Mesenchymal stem cell (in vitro differentiated cells and primary cell): Measurements from ENCODE around the gene ZFYVE28.
A peak's percentile ranks its signal among the peaks of the same experiment; 100 is the strongest.

Experiments used
- DNase-seq: peaks from one replicate; pipeline ENCODE4 v3.0.0-alpha.2; 2013
- H2AFZ ChIP-seq: one replicate; pipeline ENCODE4 v1.6.1; 2013; ENCODE audit warnings: low read depth, mild to moderate bottlenecking, control low read depth, inconsistent platforms, low read length, moderate library complexity
- H2AK5ac ChIP-seq: 2 replicates; pipeline ENCODE4 v1.6.1; 2013; ENCODE audit warnings: low read length, moderate library complexity, mild to moderate bottlenecking, inconsistent platforms; ENCODE audit not compliant: severe bottlenecking
- H2BK120ac ChIP-seq: one replicate; pipeline ENCODE4 v1.6.1; 2013; ENCODE audit warnings: low read depth, mild to moderate bottlenecking, inconsistent platforms, low read length, moderate library complexity
- H2BK12ac ChIP-seq, 2 experiments: one replicate each; pipeline ENCODE4 v1.6.1; 2013; ENCODE audit warnings: inconsistent platforms in 2 of 2, low read length in 2 of 2, mild to moderate bottlenecking in 2 of 2, moderate library complexity in 2 of 2, control low read depth in 1 of 2
- H2BK15ac ChIP-seq: one replicate; pipeline ENCODE4 v1.6.1; 2013; ENCODE audit warnings: mild to moderate bottlenecking, low read depth, inconsistent platforms; ENCODE audit not compliant: poor library complexity, severe bottlenecking
- H2BK5ac ChIP-seq: 2 replicates; pipeline ENCODE4 v1.6.1; 2013; ENCODE audit warnings: low read depth, mild to moderate bottlenecking, low read length, control low read depth, inconsistent platforms; ENCODE audit not compliant: poor library complexity, severe bottlenecking
- H3K14ac ChIP-seq, 2 experiments: one replicate each; pipeline ENCODE4 v1.6.1; 2013; ENCODE audit warnings: inconsistent platforms in 2 of 2, low read length in 2 of 2, control low read depth in 1 of 2, mild to moderate bottlenecking in 1 of 2, moderate library complexity in 1 of 2
- H3K18ac ChIP-seq, 2 experiments: one replicate each; pipeline ENCODE4 v1.6.1; 2013; ENCODE audit warnings: inconsistent platforms in 2 of 2, low read length in 2 of 2, control low read depth in 1 of 2, low read depth in 1 of 2, mild to moderate bottlenecking in 1 of 2
- H3K23ac ChIP-seq, 2 experiments: one replicate each; pipeline ENCODE4 v1.6.1; 2013; ENCODE audit warnings: inconsistent platforms in 2 of 2, low read length in 2 of 2, mild to moderate bottlenecking in 2 of 2, moderate library complexity in 2 of 2, control low read depth in 1 of 2
- H3K27ac ChIP-seq: 2 replicates; pipeline ENCODE4 v1.5.1; 2013; ENCODE audit warnings: mild to moderate bottlenecking, moderate library complexity, low read length, control low read depth, inconsistent platforms; ENCODE audit not compliant: poor library complexity, severe bottlenecking
- H3K27me3 ChIP-seq, 2 experiments: 2 replicates each; pipeline versions ENCODE4 v1.6.1 to v1.7.0; 2013; ENCODE audit warnings: low read length in 2 of 2, mild to moderate bottlenecking in 2 of 2, moderate library complexity in 2 of 2, control low read depth in 1 of 2, inconsistent platforms in 1 of 2; ENCODE audit not compliant: control insufficient read depth in 1 of 2, insufficient read depth in 1 of 2
- H3K36me3 ChIP-seq, 2 experiments: 2 replicates each; pipeline versions ENCODE4 v1.6.1 to v1.7.0; 2013; ENCODE audit warnings: low read length in 2 of 2, control low read depth in 1 of 2, inconsistent platforms in 1 of 2, low read depth in 1 of 2, mild to moderate bottlenecking in 1 of 2; ENCODE audit not compliant: insufficient read depth in 2 of 2, control insufficient read depth in 1 of 2
- H3K4ac ChIP-seq, 2 experiments: one replicate each; pipeline ENCODE4 v1.6.1; 2013; ENCODE audit warnings: inconsistent platforms in 2 of 2, low read length in 2 of 2, mild to moderate bottlenecking in 2 of 2, moderate library complexity in 2 of 2, control low read depth in 1 of 2, low read depth in 1 of 2
- H3K4me1 ChIP-seq: 2 replicates; pipeline ENCODE4 v1.6.1; 2013; ENCODE audit warnings: low read depth, low read length, control low read depth; ENCODE audit not compliant: control insufficient read depth, insufficient read depth
- H3K4me2 ChIP-seq: 2 replicates; pipeline ENCODE4 v1.6.1; 2013; ENCODE audit warnings: low read length, mild to moderate bottlenecking, inconsistent platforms; ENCODE audit not compliant: poor library complexity, severe bottlenecking
- H3K4me3 ChIP-seq, 2 experiments: 2 replicates each; pipeline versions ENCODE4 v1.5.1 to v1.7.0; 2013; ENCODE audit warnings: low read length in 2 of 2, mild to moderate bottlenecking in 2 of 2, control low read depth in 1 of 2, low read depth in 1 of 2; ENCODE audit not compliant: insufficient read depth in 1 of 2
- H3K79me1 ChIP-seq: replicated peaks from 2 replicates; pipeline ENCODE4 v1.6.1; 2013; ENCODE audit warnings: mild to moderate bottlenecking, control low read depth, low read length, inconsistent platforms; ENCODE audit not compliant: poor library complexity, severe bottlenecking
- H3K9ac ChIP-seq: 2 replicates; pipeline ENCODE4 v1.7.0; 2013; ENCODE audit warnings: mild to moderate bottlenecking, low read length, moderate library complexity
- H3K9me3 ChIP-seq: 2 replicates; pipeline ENCODE4 v1.7.0; 2013; ENCODE audit warnings: mild to moderate bottlenecking, low read length; ENCODE audit not compliant: control insufficient read depth
- H4K8ac ChIP-seq: one replicate; pipeline ENCODE4 v1.6.1; 2013; ENCODE audit warnings: inconsistent platforms, mild to moderate bottlenecking, low read length, moderate library complexity
- H4K91ac ChIP-seq: one replicate; pipeline ENCODE4 v1.6.1; 2013; ENCODE audit warnings: mild to moderate bottlenecking, low read length, inconsistent platforms
- WGBS: methylation state at CpG from one replicate; pipeline ENCODE4 v1.1.7; 2013; ENCODE audit warnings: mixed read lengths; 5-methylcytosine and 5-hydroxymethylcytosine counted together

Gene ZFYVE28

DNA sequence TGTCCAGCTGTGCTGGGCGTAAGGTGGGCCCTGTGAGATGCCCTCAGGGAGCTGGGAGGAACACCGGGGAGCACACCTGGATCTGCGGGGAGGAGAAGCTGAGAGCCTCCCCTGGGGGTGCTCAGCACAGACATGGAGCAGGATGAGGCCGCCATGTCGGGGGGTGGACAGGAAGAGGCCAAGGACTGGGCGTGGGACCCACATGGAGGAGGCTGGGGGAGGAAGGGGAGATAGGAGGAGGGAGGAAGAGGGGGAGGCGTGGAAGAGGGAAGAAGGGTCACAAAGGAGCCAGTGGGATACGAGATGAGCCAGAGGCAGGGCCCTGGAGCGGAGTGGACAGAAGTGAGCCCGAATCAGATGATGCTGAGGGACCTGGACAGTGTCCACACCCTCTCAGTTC lies 66.3 kb downstream of the ZFYVE28 start:
- WGBS: 86% methylated on average over 9 of the region's 10 CpGs
- Histone ChIP-seq H3K18ac (no peak overlapping the region), H3K14ac (no peak overlapping the region), H2BK5ac (no peak overlapping the region), H3K27ac (no peak overlapping the region), H3K9ac (no peak overlapping the region), H3K23ac (peak overlapping the region in 1 of 2 experiments; percentile 42), H3K9me3 (no peaks in the 10 kb centered on the region), H4K91ac (no peak overlapping the region), H3K4ac (no peak overlapping the region), H3K79me1 (peaks cover 36% of the 10 kb centered on the region), H2AK5ac (no peak overlapping the region), H3K4me3 (no peak overlapping the region), H2BK15ac (no peak overlapping the region), H4K8ac (no peak overlapping the region), H3K27me3 (no peaks in the 10 kb centered on the region), H3K4me1 (peaks cover 14% of the 10 kb centered on the region), H2BK12ac (no peak overlapping the region), H2AFZ (no peak overlapping the region), H3K4me2 (no peak overlapping the region), H3K36me3 (peaks cover 0 to 36% of the 10 kb centered on the region in 2 experiments), H2BK120ac (no peak overlapping the region)
- no peak for DNase-seq

DNA sequence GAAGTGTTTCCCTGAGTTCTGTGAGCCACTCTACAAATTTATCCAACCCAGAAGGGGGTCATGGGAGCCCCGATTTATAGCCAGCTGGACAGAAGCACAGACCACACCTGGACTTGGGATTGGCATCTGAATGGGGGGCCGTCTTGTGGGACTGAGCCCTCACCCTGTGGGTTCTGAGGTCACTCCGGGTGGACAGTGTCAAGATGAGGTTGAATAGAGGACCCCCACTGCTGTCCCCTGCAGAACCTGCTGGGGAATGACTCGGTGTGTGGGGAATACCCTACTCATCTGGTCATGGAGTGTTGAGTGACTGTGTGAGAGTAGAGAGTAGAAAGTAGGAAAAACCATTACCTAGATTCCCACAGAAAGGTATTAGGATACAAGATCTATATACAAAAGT lies 67.5 kb downstream of the ZFYVE28 start:
- Histone ChIP-seq H3K9ac (no peak overlapping the region), H3K4me1 (peaks cover 13% of the 10 kb centered on the region), H2BK120ac (no peak overlapping the region), H4K91ac (no peak overlapping the region), H3K79me1 (peaks cover 32% of the 10 kb centered on the region), H3K23ac (no peak overlapping the region), H3K36me3 (peaks cover 0 to 31% of the 10 kb centered on the region in 2 experiments), H3K14ac (no peak overlapping the region), H3K27ac (no peak overlapping the region), H2AK5ac (no peak overlapping the region), H3K4me3 (no peak overlapping the region), H2AFZ (no peak overlapping the region), H4K8ac (no peak overlapping the region), H2BK12ac (no peak overlapping the region), H3K9me3 (no peaks in the 10 kb centered on the region), H3K4me2 (no peak overlapping the region), H3K4ac (no peak overlapping the region), H2BK15ac (no peak overlapping the region), H3K27me3 (no peaks in the 10 kb centered on the region), H3K18ac (no peak overlapping the region), H2BK5ac (no peak overlapping the region)
- DNase-seq: no peak
- 84% methylated on average over 3 of the region's 4 CpGs for WGBS

DNA sequence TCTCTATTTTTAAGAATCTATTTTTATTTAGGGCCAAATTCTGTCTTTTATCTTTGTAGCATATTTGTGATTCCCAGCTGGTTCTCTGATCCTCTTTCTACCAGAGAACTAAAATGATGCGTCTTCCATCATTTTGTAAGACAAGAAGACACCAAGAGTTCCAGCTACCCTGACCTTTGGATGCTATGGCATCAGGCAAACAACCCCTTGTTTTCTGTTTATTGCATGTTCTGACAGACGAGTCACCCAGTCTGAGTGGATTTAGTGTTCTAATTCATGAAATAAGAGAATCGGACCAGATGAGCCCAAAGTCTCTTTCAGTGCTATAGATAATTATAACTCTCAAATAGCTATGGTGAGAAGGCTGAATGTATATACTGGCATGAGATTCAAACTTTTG lies 69.7 kb downstream of the ZFYVE28 start:
- no peak overlapping the region for H4K8ac ChIP-seq
- H3K4ac ChIP-seq: no peak overlapping the region
- H3K9me3 ChIP-seq: no peaks in the 10 kb centered on the region
- WGBS: 77% methylated on average over 2 of the region's 3 CpGs
- H2AK5ac ChIP-seq: no peak overlapping the region
- H3K79me1 ChIP-seq: peaks cover 29% of the 10 kb centered on the region
- H3K23ac ChIP-seq: no peak overlapping the region
- no peak for DNase-seq
- H2BK12ac ChIP-seq: no peak overlapping the region
- no peak overlapping the region for H2AFZ ChIP-seq
- peaks cover 7% of the 10 kb centered on the region for H3K4me1 ChIP-seq
- H3K27me3 ChIP-seq: no peaks in the 10 kb centered on the region
- H3K18ac ChIP-seq: no peak overlapping the region
- no peak overlapping the region for H2BK5ac ChIP-seq
- H2BK120ac ChIP-seq: no peak overlapping the region
- no peak overlapping the region for H3K4me3 ChIP-seq
- H3K4me2 ChIP-seq: no peak overlapping the region
- no peak overlapping the region for H3K27ac ChIP-seq
- H2BK15ac ChIP-seq: no peak overlapping the region
- H3K9ac ChIP-seq: no peak overlapping the region
- no peak overlapping the region for H3K14ac ChIP-seq
- peaks cover 4 to 28% of the 10 kb centered on the region in 2 experiments for H3K36me3 ChIP-seq
- no peak overlapping the region for H4K91ac ChIP-seq

DNA sequence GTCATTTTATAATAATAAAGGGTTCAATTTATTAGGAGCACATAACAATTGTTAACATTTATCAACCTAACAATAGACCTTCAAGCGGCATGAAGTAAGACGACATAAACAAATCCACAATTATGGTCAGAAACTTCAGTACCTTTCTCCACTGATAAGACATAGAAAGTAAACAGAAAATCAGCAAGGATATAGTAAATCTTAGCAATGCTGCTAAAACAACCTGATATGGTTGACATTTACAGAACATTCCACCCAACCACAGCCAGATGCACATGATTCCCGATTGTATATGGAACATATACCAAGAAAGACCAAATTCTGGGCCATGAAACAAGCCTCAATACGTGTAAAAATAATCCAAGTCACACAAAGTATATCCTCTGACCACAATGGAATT lies 71.3 kb downstream of the ZFYVE28 start:
- Histone ChIP-seq H3K4ac (no peak overlapping the region), H2AK5ac (no peak overlapping the region), H2BK15ac (no peak overlapping the region), H3K18ac (no peak overlapping the region), H2BK5ac (no peak overlapping the region), H3K27ac (no peak overlapping the region), H2BK12ac (no peak overlapping the region), H3K79me1 (peaks cover 19% of the 10 kb centered on the region), H3K23ac (no peak overlapping the region), H3K27me3 (no peaks in the 10 kb centered on the region), H3K36me3 (peaks cover 12 to 19% of the 10 kb centered on the region in 2 experiments), H3K9me3 (no peaks in the 10 kb centered on the region), H3K9ac (no peak overlapping the region), H2BK120ac (no peak overlapping the region), H3K14ac (no peak overlapping the region), H3K4me1 (no peaks in the 10 kb centered on the region), H3K4me2 (no peak overlapping the region), H2AFZ (no peak overlapping the region), H4K8ac (no peak overlapping the region), H3K4me3 (no peak overlapping the region), H4K91ac (no peak overlapping the region)
- DNase-seq: no peak
- 65% methylated on average over 3 of the region's 4 CpGs for WGBS
